Measurements from ENCODE around the gene JOSD2.
"Not testable (repeated sequence)": the region's sequence is repeated elsewhere in the genome, so short reads cannot be mapped to it uniquely, and the experiment has no call there.

JOSD2 gene

DNA sequence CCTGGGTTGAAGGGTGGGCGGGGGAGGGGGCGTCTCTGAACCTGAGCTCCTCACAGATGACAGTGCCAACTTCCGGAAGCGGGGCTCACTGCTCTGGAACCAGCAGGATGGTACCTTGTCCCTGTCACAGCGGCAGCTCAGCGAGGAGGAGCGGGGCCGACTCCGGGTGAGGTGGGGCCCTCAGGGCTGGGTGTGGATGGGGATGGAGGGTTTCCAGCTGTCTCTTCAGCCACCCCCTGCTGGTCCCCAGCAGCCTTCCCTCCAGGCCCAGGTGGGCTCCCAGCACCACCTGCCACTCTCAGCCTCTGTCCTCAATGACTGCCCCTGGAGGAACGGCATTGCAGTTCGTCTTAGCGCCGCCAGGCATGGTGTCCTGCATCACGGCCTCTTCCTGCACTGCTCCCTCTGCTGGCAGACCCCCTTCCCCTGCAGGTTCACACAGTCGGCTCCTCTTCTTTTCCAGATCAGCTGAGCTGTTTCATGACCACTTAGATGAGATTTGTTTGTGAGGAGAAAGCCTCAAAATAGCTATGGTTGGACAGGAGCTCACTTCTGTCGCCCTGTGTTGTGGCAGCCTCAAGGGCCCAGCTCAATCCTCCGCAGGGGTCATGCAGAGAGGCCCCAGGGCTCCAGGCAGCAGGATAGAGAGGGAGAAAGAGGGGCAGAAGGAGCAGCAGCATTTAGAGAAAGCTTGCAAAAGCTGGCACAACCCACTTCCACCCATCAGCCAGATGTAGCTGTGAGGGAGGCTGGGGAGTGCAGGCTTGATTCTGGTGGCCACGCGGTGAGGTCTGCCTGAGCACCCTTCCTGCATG is 31.9 kb downstream of the JOSD2 start:
- no peak for DNase-seq (ENCODE audit: low read depth in 3 of 3, low spot score in 1 of 3)

DNA sequence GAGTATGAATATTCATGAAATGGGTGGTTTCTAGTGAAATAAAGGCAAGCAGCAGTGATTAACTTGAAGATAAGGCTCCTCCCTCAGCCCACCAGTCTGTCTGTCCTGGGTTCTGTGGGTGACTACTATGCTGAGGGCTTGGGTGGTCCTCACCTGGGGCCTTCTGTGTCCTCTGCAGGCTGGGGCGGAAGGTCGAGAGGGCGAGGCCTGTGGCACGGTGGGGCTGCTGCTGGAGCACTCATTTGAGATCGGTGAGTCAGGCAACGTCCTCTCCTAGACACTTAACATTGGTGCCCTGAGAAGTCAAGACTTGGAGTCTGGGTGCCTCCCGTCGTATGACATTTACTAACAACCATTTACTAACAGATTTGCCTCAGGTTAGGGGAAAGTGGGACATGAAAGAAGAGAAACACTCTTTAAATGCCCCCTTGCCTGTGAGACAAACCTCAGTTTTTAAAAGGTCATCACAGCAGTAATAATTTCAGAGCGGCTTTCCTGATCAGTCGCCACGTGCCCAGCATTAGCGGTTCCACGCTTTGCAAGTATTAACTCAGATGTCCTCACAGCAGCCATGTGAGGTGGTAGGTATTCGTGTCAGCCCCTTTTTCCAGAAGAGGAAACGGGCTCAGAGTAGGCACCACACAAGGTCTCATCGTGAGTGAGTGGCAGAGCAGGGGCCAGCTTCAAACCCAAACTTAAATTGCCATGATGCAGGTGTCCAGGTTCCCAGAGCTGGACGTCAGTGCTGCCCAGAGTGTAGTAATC is 33.1 kb downstream of the JOSD2 start:
- no peak for DNase-seq (ENCODE audit: low read depth in 3 of 3, low spot score in 1 of 3)

- DNase-seq (ENCODE audit: low read depth in 3 of 3, low spot score in 1 of 3), result no peak
Measured at GRCh38 chr19:50476907-50477238, 34.1 kb downstream of the JOSD2 start.

GRCh38 chr19:50476224-50476906 is 34.6 kb downstream of the JOSD2 start, which contains the start of the genes EMC10 and GARIN5A:
EMC10 (plus strand) TSS chr19:50476507; CDS start chr19:50476545, 38 bp downstream.
GARIN5A (minus strand) TSS chr19:50476848; CDS start chr19:50476388, 460 bp downstream.
- peak; percentile 76 to 88 (median 82) for DNase-seq (ENCODE audit: low read depth in 3 of 3, low spot score in 1 of 3)

DNA sequence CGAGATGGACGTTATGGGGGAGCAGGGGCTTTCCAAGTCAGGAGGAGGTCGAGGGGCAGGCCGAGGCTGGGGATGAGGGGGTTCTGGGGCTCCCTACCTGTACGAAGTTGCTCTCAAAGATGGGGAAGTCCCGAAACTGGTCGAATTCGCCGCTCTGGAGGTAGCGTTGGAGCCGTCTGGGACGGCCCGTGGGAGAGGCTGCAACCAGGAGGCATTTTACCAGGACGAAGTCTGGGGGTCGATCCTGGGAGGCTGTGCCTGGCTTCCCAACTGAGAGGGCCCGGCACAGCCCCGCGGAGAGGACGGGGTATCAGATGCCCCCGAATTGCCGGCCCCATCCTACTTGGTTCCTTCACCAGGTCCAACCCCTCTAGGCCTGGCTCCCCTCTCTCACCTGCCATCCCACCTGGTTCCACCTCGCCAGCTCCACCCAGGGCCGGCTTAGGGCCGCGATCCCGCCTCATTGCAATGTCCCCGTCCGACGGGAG is 35.2 kb downstream of the JOSD2 start:
- no peak for DNase-seq (ENCODE audit: low read depth in 3 of 3, low spot score in 1 of 3)

DNA sequence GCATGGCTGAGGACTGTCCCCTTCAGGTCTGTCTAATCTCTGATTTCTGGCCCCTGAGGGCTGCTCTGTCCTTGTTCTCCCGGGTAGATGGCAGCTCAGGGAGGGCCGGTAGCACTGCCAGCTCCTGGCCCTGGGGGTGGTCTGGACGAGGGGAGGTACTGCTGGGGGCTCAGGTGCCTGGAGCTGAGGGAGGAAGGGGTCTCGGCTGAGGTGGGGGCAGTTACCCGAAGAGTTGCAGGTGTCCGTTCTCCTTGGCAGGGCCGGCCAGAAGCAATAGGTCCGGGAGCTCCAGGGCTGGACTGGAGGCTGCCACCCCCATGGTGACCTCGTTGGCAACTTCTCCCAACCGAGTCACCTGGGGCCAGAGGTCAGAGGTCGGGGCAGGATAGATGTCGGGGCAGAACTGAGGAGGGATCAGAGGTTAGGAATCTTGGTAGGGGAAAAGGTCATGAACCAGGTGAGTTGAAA is 35.9 kb downstream of the JOSD2 start:
- no peak for DNase-seq (ENCODE audit: low read depth in 3 of 3, low spot score in 1 of 3)

- DNase-seq (ENCODE audit: low read depth in 3 of 3, low spot score in 1 of 3), result not testable (repeated sequence)
Measured at GRCh38 chr19:50473336-50473735, 37.7 kb downstream of the JOSD2 start.

GRCh38 chr19:50468818-50469217 is 42.2 kb downstream of the JOSD2 start:
- DNase-seq (ENCODE audit: low read depth in 3 of 3, low spot score in 1 of 3), result no peak

DNA sequence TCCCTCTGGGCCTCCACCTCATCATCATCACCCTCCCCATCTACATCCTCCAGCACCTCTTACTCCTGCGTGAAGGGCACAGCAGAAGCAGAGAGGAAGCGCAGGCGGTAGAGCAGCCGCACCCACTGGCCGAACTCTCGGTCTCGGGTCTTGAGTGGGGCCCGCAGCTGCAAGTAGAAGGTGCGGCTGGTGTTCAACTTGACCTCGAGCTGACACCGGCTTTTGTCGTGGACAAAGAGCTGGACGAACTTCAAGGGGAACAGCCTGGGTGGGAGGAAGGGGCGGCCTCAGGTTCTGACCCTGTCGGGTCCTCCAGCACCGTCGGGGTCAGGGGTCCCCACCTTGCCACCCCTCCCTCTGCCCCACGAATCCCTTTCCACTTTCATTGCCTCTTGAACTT is 43.4 kb downstream of the JOSD2 start:
- DNase-seq (ENCODE audit: low read depth in 3 of 3, low spot score in 1 of 3), result no peak

GRCh38 chr19:50466706-50467039 is 44.3 kb downstream of the JOSD2 start:
- no peak for DNase-seq (ENCODE audit: low read depth in 3 of 3, low spot score in 1 of 3)

- no peak for DNase-seq (ENCODE audit: low read depth in 3 of 3, low spot score in 1 of 3)
Measured at GRCh38 chr19:50465986-50466705, 44.8 kb downstream of the JOSD2 start.

DNA sequence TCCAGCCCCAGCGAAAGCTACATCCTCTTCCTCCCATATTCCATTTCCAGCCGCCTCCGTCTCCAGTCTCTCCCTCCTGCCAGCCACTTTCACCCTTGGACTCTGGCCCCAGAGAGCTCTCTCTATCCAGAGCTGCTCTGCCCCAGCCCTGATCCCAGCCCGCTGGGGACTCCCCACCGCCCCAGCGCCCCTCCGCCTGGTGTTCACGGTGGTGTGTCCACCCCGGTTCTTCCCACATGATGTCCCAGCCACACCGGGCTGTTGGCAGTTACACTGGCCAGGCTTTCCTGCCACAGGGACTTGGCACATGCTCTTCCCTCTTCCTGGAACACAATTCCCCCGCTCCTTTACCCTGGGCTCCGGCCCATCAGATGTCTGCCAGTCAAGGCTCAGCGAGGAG is 46.0 kb downstream of the JOSD2 start:
- DNase-seq (ENCODE audit: low read depth in 3 of 3, low spot score in 1 of 3), result no peak

DNA sequence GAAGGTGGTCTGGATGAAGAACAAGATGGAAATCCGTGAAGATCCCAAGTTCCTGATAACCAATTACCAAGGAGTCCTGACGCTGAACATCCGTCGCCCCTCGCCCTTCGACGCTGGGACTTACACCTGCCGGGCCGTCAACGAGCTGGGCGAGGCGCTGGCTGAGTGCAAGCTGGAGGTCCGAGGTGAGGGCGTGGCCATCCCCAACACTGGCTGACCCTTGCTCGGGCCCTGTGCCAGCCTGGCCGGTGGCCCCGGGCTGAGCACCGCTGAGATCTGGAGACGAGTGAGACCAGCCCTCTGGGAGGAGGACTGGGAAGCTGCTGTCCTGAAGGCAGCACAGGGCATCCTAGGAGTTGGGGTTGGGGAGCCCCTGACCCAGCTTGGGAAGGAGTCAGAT is 46.6 kb downstream of the JOSD2 start:
- no peak for DNase-seq (ENCODE audit: low read depth in 3 of 3, low spot score in 1 of 3)

DNA sequence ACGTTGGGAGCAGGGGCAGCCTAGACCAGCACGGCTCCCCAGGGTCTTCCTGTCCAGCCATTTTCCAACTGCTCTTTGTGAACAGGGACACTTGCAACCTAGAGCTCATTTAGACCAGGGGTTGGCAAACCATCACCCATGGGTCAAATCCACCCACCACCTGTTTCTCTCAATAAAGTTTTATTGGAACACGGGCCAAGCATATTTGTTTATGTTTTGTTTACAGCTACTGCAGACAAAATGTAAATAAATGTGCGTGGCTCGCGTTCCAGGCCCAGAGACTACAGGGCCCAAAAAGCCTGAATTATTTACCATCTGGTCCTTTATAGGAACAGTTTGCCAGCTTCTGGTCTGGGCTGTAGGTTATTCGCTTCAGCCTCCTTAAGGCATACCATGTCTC is 48.0 kb downstream of the JOSD2 start:
- DNase-seq (ENCODE audit: low read depth in 3 of 3, low spot score in 1 of 3), result no peak

DNA sequence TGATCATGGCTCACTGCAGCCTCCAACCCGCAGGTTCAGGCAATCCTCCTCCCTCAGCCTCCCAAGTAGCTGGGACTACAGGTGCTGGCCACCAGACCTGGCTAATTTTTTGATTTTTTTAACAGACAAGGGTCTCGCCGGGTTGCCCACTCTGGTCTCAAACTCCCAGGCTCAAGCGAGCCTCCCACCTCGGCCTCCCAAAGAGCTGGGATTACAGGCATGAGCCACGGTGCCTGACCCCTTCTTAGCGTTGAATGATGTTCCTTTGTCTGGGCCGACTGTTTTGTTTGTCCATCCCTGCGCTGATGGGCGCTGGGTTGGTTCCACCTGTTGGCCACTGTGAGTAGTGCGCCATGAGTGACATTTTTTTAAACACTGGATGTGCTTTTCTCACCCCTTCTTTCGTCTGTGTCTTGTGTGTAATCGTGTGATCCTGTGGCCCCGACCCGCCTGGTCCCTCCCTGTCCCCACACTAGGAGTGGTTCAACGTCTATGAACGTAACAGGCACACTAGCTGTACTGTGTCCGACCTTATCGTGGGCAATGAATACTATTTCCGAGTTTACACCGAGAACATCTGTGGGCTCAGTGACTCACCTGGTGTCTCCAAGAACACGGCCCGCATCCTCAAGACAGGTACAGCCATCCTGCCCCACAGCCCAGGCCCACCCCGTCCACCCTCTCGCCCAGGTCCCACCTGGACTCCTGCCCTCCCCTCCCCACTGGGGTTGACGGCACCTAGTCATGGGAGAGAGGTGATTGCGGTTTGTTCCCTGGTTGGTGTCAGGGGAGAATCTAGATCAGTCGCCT is 49.7 kb downstream of the JOSD2 start:
- DNase-seq (ENCODE audit: low read depth in 3 of 3, low spot score in 1 of 3), result peak; percentile 11 to 43 (median 15)

DNA sequence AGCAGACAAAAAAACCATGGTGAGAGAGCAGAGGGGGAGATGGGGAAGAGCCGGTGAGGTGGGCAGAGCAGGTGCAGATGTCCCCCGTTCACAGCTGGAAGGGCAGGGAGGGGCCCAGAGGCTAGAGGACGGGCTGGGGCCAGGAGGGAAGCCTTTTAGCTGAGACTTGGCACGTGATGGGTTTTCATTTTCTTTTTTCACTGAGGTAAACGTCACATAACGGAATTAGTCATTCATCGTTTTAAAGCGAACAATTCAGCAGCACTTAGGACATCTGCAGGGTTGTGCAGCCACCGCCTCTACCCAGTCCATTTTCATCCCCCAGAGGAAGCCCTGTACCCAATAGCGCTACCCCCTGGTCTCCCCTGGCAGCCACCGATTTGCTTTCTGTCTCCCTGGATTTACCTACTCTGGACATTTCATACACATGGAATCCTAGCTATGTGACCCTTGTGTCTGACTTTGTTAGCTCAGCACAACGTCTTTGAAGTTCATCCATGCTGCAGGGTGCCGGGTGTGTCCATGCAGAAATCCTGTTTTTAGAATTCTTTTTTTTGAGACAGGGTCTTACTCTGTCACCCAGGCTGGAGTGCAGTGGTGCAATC is 50.7 kb downstream of the JOSD2 start:
- no peak for DNase-seq (ENCODE audit: low read depth in 3 of 3, low spot score in 1 of 3)

DNA sequence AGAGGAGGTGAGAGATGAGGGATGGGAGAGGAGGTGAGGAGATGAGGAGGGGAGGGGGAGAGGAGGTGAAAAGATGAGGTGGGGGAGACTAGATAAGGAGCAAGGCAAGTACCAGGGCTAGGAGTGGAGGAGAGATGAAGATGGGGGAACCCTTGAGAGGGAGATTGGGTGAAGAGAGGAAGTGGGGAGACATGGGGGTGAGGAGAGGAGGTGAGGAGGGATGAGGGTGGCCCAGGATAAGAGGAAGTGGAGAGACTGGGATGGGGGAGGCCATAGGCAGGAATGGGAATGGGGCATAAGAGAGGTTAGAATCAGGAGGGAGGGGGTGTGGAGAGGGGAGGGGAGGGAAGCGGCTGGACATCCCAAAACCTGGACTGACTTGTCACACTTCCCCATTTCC is 51.4 kb downstream of the JOSD2 start:
- no peak for DNase-seq (ENCODE audit: low read depth in 3 of 3, low spot score in 1 of 3)

GRCh38 chr19:50459067-50459456 is 51.9 kb downstream of the JOSD2 start:
- no peak for DNase-seq (ENCODE audit: low read depth in 3 of 3, low spot score in 1 of 3)

DNA sequence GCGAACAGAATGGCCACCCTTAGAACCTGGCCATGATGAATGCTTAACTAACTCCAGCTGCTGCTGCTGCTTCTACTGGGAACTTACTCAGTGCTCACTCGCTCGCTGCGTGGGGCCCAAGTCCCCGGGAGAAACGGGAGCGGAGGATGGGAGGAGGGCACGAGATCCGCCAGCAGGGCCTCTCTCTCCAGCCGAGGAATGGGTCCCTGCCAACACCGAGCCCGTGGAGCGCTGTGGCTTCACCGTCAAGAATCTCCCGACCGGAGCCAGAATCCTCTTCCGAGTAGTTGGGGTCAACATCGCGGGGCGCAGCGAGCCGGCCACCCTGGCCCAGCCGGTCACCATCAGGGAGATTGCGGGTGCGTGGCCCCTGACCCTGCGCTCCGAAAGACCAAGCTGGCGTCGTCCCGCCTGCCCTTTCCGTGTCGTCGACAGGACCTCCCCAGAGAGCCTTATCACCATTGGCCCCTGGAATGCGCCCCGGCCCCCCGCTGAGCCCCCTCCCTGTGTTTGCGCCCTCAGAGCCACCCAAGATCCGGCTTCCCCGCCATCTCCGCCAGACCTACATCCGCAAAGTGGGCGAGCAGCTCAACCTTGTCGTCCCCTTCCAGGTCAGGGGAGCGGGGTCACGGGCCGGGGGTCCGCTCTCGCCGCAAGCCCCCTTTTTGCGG is 52.5 kb downstream of the JOSD2 start:
- no peak for DNase-seq (ENCODE audit: low read depth in 3 of 3, low spot score in 1 of 3)
